HepG2 (cell line): ENCODE results near the gene FSCN2. TPM values are rescaled to one million over a fixed set of nuclear protein-coding genes. Genes with fewer than 3 reads are reported as not detected.

Experiments used
- EP300 ChIP-seq, 3 experiments: sonication (generic) in 1 of 3; formaldehyde crosslinking in 1 of 3; IDR thresholded peaks; 2 replicates each; pipeline versions ENCODE4 v1.5.1 to v1.6.1; 2011 to 2020; ENCODE audit warnings: low read depth in 2 of 3, low read length in 2 of 3, borderline replicate concordance in 1 of 3, improper control_type of control experiment in 1 of 3, mild to moderate bottlenecking in 1 of 3, missing genetic modification reagents in 1 of 3, moderate library complexity in 1 of 3
- ETV5 ChIP-seq: IDR thresholded peaks from 2 replicates; pipeline ENCODE4 v1.6.1; 2018; ENCODE audit warnings: missing biosample characterization, missing genetic modification reagents, inconsistent platforms, borderline replicate concordance
- HOMEZ ChIP-seq: IDR thresholded peaks from 2 replicates; pipeline ENCODE4 v1.6.1; 2016; ENCODE audit warnings: low read depth
- IRX3 ChIP-seq: sonication (generic); formaldehyde crosslinking; IDR thresholded peaks from 2 replicates; pipeline ENCODE4 v1.8.1; 2023; ENCODE audit warnings: mild to moderate bottlenecking, low read depth, missing genetic modification reagents, borderline replicate concordance
- KDM5A ChIP-seq: fragments of 200-600 bp; sonication (generic); IDR thresholded peaks from 2 replicates; pipeline ENCODE4 v1.7.0; 2018; ENCODE audit warnings: antibody characterized with exemption, mild to moderate bottlenecking, low read length, borderline replicate concordance
- KLF11 ChIP-seq: IDR thresholded peaks from 2 replicates; pipeline ENCODE4 v1.6.1; 2016; ENCODE audit warnings: missing compliant biosample characterization
- RFX3 ChIP-seq: IDR thresholded peaks from 2 replicates; pipeline ENCODE4 v1.6.1; 2016; ENCODE audit warnings: missing biosample characterization, missing genetic modification reagents
- SMAD3 ChIP-seq: sonication (generic); formaldehyde crosslinking; IDR thresholded peaks from 2 replicates; pipeline ENCODE4 v1.4.0; 2020; ENCODE audit warnings: missing genetic modification reagents
- ZNF234 ChIP-seq: sonication (generic); formaldehyde crosslinking; conservative IDR thresholded peaks from 2 replicates; pipeline ENCODE4 v1.5.1; 2020; ENCODE audit warnings: mild to moderate bottlenecking, missing genetic modification reagents
- ZNF235 ChIP-seq: sonication (generic); formaldehyde crosslinking; IDR thresholded peaks from 2 replicates; pipeline ENCODE4 v1.8.1; 2023; ENCODE audit warnings: mild to moderate bottlenecking, missing genetic modification reagents, borderline replicate concordance
- ZNF383 ChIP-seq: sonication (generic); formaldehyde crosslinking; IDR thresholded peaks from 2 replicates; pipeline ENCODE4 v1.4.0; 2020; ENCODE audit warnings: missing genetic modification reagents, mild to moderate bottlenecking, borderline replicate concordance
- ZNF510 ChIP-seq: sonication (generic); formaldehyde crosslinking; IDR thresholded peaks from 2 replicates; pipeline ENCODE4 v1.4.0; 2020; ENCODE audit warnings: low read depth, mild to moderate bottlenecking, missing genetic modification reagents
- ZNF563 ChIP-seq: sonication (generic); formaldehyde crosslinking; IDR thresholded peaks from 2 replicates; pipeline ENCODE4 v1.8.0; 2022; ENCODE audit warnings: mild to moderate bottlenecking, moderate library complexity, missing genetic modification reagents
- ZNF619 ChIP-seq: sonication (generic); formaldehyde crosslinking; IDR thresholded peaks from 2 replicates; pipeline ENCODE4 v1.4.0; 2020; ENCODE audit warnings: mild to moderate bottlenecking, missing genetic modification reagents
- ZNF776 ChIP-seq: sonication (generic); formaldehyde crosslinking; IDR thresholded peaks from 2 replicates; pipeline ENCODE4 v1.4.0; 2020; ENCODE audit warnings: mild to moderate bottlenecking, missing genetic modification reagents
- ZSCAN20 ChIP-seq: sonication (generic); formaldehyde crosslinking; IDR thresholded peaks from 2 replicates; pipeline ENCODE4 v1.4.0; 2020; ENCODE audit warnings: missing genetic modification reagents, mild to moderate bottlenecking, borderline replicate concordance
- polyA plus RNA-seq, 8 experiments: library from polyadenylated mRNA; depleted of rRNA in 3 of 8; stranded (reverse) in 7 of 8; unstranded in 1 of 8; fragments of >200 nt; fragmentation: Illumina TruSeq in 4 of 8; extraction: Trizol in 4 of 8; gene quantifications; 2 replicates each; pipeline versions ENCODE4 v1.2.1 to v1.2.3, GENCODE V29; 2011 to 2016; ENCODE audit warnings: low read depth in 4 of 8, missing spikeins in 1 of 8, mixed read lengths in 1 of 8; ENCODE audit not compliant: insufficient read depth in 1 of 8
- total RNA-seq, 5 experiments: library from RNA; depleted of rRNA; stranded (reverse); fragments of >200 nt; fragmentation: Illumina TruSeq; extraction: Trizol; gene quantifications; 2 replicates each; pipeline ENCODE4 v1.2.3, GENCODE V29; 2016; ENCODE audit warnings: low read depth in 1 of 5
- TF ChIP-seq, protein P1 (sequence below): fragments of 450-650 bp; IDR thresholded peaks from 2 replicates; pipeline ENCODE4 v1.6.1; 2017
- TF ChIP-seq, protein P2 (sequence below): sonication (generic); formaldehyde crosslinking; IDR thresholded peaks from 2 replicates; pipeline ENCODE4 v1.4.0; 2020; ENCODE audit warnings: missing genetic modification reagents
- TF ChIP-seq, protein P3 (sequence below): sonication (generic); formaldehyde crosslinking; IDR thresholded peaks from 2 replicates; pipeline ENCODE4 v1.8.1; 2023; ENCODE audit warnings: mild to moderate bottlenecking, moderate library complexity, missing genetic modification reagents
- TF ChIP-seq, protein P4 (sequence below): sonication (generic); formaldehyde crosslinking; IDR thresholded peaks from 2 replicates; pipeline ENCODE4 v1.4.0; 2020; ENCODE audit warnings: mild to moderate bottlenecking, missing genetic modification reagents

The FSCN2 gene
- total and polyA plus RNA-seq, 2 of the 13 experiments (the other 11 are each of a cell fraction or from before 2014, with no cell fraction given): 0.09 TPM; not detected in 1

GRCh38 chr17:81513372-81513752 is 14.8 kb upstream of the FSCN2 start (continued):
- TF ChIP-seq, protein P1, sequence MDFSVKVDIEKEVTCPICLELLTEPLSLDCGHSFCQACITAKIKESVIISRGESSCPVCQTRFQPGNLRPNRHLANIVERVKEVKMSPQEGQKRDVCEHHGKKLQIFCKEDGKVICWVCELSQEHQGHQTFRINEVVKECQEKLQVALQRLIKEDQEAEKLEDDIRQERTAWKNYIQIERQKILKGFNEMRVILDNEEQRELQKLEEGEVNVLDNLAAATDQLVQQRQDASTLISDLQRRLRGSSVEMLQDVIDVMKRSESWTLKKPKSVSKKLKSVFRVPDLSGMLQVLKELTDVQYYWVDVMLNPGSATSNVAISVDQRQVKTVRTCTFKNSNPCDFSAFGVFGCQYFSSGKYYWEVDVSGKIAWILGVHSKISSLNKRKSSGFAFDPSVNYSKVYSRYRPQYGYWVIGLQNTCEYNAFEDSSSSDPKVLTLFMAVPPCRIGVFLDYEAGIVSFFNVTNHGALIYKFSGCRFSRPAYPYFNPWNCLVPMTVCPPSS: no peak
- TF ChIP-seq RFX3 (CRISPR knock-in tag): no peak
- TF ChIP-seq ZNF510 (CRISPR knock-in tag): no peak
- no peak for TF ChIP-seq ZSCAN20 (CRISPR knock-in tag)
- 0 out of 2 replicates have a peak, but pooled peaks have one; percentile 4 for TF ChIP-seq ETV5 (CRISPR knock-in tag)
- TF ChIP-seq ZNF776: no peak; the same call in 1 of the 2 replicates
- no peak for TF ChIP-seq ZNF234 (CRISPR knock-in tag)
- TF ChIP-seq, protein P2, sequence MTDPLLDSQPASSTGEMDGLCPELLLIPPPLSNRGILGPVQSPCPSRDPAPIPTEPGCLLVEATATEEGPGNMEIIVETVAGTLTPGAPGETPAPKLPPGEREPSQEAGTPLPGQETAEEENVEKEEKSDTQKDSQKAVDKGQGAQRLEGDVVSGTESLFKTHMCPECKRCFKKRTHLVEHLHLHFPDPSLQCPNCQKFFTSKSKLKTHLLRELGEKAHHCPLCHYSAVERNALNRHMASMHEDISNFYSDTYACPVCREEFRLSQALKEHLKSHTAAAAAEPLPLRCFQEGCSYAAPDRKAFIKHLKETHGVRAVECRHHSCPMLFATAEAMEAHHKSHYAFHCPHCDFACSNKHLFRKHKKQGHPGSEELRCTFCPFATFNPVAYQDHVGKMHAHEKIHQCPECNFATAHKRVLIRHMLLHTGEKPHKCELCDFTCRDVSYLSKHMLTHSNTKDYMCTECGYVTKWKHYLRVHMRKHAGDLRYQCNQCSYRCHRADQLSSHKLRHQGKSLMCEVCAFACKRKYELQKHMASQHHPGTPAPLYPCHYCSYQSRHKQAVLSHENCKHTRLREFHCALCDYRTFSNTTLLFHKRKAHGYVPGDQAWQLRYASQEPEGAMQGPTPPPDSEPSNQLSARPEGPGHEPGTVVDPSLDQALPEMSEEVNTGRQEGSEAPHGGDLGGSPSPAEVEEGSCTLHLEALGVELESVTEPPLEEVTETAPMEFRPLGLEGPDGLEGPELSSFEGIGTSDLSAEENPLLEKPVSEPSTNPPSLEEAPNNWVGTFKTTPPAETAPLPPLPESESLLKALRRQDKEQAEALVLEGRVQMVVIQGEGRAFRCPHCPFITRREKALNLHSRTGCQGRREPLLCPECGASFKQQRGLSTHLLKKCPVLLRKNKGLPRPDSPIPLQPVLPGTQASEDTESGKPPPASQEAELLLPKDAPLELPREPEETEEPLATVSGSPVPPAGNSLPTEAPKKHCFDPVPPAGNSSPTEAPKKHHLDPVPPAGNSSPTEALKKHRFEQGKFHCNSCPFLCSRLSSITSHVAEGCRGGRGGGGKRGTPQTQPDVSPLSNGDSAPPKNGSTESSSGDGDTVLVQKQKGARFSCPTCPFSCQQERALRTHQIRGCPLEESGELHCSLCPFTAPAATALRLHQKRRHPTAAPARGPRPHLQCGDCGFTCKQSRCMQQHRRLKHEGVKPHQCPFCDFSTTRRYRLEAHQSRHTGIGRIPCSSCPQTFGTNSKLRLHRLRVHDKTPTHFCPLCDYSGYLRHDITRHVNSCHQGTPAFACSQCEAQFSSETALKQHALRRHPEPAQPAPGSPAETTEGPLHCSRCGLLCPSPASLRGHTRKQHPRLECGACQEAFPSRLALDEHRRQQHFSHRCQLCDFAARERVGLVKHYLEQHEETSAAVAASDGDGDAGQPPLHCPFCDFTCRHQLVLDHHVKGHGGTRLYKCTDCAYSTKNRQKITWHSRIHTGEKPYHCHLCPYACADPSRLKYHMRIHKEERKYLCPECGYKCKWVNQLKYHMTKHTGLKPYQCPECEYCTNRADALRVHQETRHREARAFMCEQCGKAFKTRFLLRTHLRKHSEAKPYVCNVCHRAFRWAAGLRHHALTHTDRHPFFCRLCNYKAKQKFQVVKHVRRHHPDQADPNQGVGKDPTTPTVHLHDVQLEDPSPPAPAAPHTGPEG (CRISPR knock-in tag): 0 out of 2 replicates have a peak, but pooled peaks have one; percentile 10
- TF ChIP-seq KLF11 (CRISPR knock-in tag): no peak
- TF ChIP-seq KDM5A: no peak
- TF ChIP-seq ZNF235 (CRISPR knock-in tag): no peak; the same call in 1 of the 2 replicates
- TF ChIP-seq EP300 (IDR thresholded peaks at IDR 0.05; ENCODE audit: low read depth in 2 of 2, low read length in 2 of 2): no peak
- 0 out of 2 replicates have a peak, but pooled peaks have one; percentile 42 for TF ChIP-seq EP300 (CRISPR knock-in tag; IDR thresholded peaks at IDR 0.05; ENCODE audit: borderline replicate concordance)
- TF ChIP-seq, protein P3, sequence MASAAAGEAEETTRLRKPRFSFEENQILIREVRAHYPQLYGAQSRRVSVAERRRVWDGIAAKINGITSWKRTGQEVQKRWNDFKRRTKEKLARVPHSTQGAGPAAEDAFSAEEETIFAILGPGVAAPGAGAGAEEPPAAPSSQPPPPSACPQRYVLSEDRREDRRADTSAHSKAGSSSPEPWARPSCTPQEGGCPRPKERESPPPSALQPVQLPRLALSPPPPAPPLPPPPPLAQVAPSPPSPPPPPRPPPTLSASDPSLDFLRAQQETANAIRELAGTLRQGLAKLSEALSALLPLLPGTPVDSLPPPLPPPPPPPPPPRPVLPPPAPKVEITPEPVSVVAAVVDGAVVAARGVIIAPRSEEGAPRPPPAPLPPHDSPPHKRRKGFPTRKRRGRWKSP: no peak
- TF ChIP-seq ZNF383 (CRISPR knock-in tag): no peak
- no peak for TF ChIP-seq IRX3 (CRISPR knock-in tag)
- TF ChIP-seq ZNF619 (CRISPR knock-in tag): 0 out of 2 replicates have a peak, but pooled peaks have one; percentile 45
- TF ChIP-seq, protein P4, sequence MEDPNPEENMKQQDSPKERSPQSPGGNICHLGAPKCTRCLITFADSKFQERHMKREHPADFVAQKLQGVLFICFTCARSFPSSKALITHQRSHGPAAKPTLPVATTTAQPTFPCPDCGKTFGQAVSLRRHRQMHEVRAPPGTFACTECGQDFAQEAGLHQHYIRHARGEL (CRISPR knock-in tag): no peak
- no peak for TF ChIP-seq SMAD3 (CRISPR knock-in tag)
- no peak; the same call in 1 of the 2 replicates for TF ChIP-seq ZNF563 (CRISPR knock-in tag)
- TF ChIP-seq HOMEZ (CRISPR knock-in tag): 0 out of 2 replicates have a peak, but pooled peaks have one; percentile 3
